ENCODE results near the gene GRID1. TPM values are rescaled to one million over a fixed set of nuclear protein-coding genes. Genes with fewer than 3 reads are reported as not detected.

Gene GRID1
- polyA plus RNA-seq, 1 of the 3 experiments (the other 2 are of a cell fraction) = 0.13 TPM

- TF ChIP-seq REST (IDR thresholded peaks at IDR 0.05; ENCODE audit: low read depth, low read length) (no peak), GATA2 (CRISPR knock-in tag; IDR thresholded peaks at IDR 0.05) (no peak)
These were observed 642.4 kb downstream of the GRID1 start (continued) for GRCh38 chr10:85724215-85724614.

DNA sequence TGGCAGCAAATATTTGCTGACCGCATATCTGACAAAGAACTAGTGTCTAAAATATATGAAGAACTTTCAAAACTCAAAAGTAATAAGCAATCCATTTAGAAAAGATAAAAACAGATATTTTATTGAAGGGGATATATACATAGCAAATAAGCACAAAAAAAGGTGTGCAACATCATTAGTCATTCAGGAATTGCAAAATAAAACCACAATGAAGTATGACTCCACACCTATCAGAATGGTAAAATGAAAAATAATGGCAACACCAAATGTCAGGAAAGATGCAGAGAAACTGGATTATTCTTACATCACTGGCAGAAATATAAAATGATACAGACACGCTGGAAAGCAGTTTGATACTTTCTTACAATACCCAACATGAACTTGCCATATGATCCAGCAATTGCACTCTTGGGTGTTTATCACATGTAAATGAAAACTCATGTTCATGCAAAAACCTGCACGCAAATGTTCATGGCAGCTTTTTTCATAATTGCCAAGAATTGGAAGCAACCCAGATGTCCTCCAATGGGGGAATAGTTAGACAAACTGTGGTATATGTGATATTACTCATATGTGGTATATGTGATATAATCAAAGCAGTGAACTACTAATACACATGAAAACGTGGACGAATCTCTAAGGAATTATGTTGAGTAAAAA, 645.5 kb downstream of the GRID1 start:
- Histone ChIP-seq H3K4me2 (no peak overlapping the region), H3K27me3 (ENCODE audit: insufficient read depth) (no peaks in the 10 kb centered on the region), H3F3A (replicated peaks; ENCODE audit: insufficient read depth) (no peaks in the 10 kb centered on the region), H3K79me2 (ENCODE audit: insufficient read depth) (no peaks in the 10 kb centered on the region), H3K9ac (no peak overlapping the region), H3K9me3 (no peaks in the 10 kb centered on the region; the same call in 1 of the 2 replicates), H3K36me3 (replicated peaks in 1 of 2; ENCODE audit: control insufficient read depth in 1 of 2, insufficient read depth in 2 of 2, low read length in 1 of 2) (no peaks in the 10 kb centered on the region), H3K9me2 (no peaks in the 10 kb centered on the region), H2AFZ (ENCODE audit: low read depth) (no peak overlapping the region), H3K4me3 (ENCODE audit: low read depth in 2 of 2, low read length in 1 of 2) (no peak overlapping the region), H3K27ac (ENCODE audit: low read depth in 2 of 2, low read length in 1 of 2) (no peak overlapping the region), H4K20me1 (ENCODE audit: insufficient read depth) (no peaks in the 10 kb centered on the region), H3K4me1 (ENCODE audit: control insufficient read depth in 1 of 2, insufficient read depth in 2 of 2, low read depth in 1 of 2, low read length in 1 of 2) (no peaks in the 10 kb centered on the region)
- ChIA-PET CTCF (no interaction called here), POLR2A (no interaction called here)
- no peak for DNase-seq
- WGBS (ENCODE audit: low lambda C conversion rate) = 36% methylated on average over 5 of the region's 5 CpGs
- TF ChIP-seq FOXM1 (IDR thresholded peaks at IDR 0.05; ENCODE audit: low read depth) (no peak), EZH2phosphoT487 (IDR thresholded peaks at IDR 0.05; ENCODE audit: borderline replicate concordance, low read depth) (no peak)

DNA sequence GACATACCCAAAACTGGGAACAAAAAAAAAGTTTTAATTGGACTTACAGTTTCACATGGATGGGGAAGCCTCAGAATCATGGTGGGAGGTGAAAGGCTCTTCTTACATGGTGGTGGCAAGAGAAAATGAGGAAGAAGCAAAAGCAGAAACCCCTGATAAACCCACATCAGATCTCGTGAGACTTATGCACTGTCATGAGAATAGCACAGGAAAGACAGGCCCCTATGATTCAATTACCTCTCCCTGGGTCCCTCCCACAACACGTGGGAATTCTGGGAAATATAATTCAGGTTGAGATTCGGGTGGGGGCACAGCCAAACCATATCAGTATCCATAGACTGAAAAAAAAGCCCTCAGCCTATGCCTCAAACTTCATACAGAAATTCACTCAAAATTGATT, 647.2 kb downstream of the GRID1 start:
- Histone ChIP-seq H3K9ac (no peak overlapping the region), H3K27ac (ENCODE audit: low read depth in 2 of 2, low read length in 1 of 2) (no peak overlapping the region), H3K9me3 (no peaks in the 10 kb centered on the region; the same call in 1 of the 2 replicates), H3K4me3 (ENCODE audit: low read depth in 2 of 2, low read length in 1 of 2) (no peak overlapping the region), H3K27me3 (ENCODE audit: insufficient read depth) (no peaks in the 10 kb centered on the region), H3K9me2 (no peaks in the 10 kb centered on the region), H2AFZ (ENCODE audit: low read depth) (no peak overlapping the region), H3K4me1 (ENCODE audit: control insufficient read depth in 1 of 2, insufficient read depth in 2 of 2, low read depth in 1 of 2, low read length in 1 of 2) (no peaks in the 10 kb centered on the region), H4K20me1 (ENCODE audit: insufficient read depth) (no peaks in the 10 kb centered on the region), H3F3A (replicated peaks; ENCODE audit: insufficient read depth) (no peaks in the 10 kb centered on the region), H3K4me2 (no peak overlapping the region), H3K36me3 (replicated peaks in 1 of 2; ENCODE audit: control insufficient read depth in 1 of 2, insufficient read depth in 2 of 2, low read length in 1 of 2) (no peaks in the 10 kb centered on the region), H3K79me2 (ENCODE audit: insufficient read depth) (no peaks in the 10 kb centered on the region)
- CTCF ChIA-PET = no interaction called here
- TF ChIP-seq RXRA (IDR thresholded peaks at IDR 0.05; ENCODE audit: borderline replicate concordance, low read depth) = no peak
- POLR2A ChIA-PET = no interaction called here
- WGBS (ENCODE audit: low lambda C conversion rate) = 12% methylated on average over 3 of the region's 3 CpGs
- DNase-seq = no peak
